SK-N-SH treated with all-trans-retinoic acid at 6 μM for 48 hours (cell line): ENCODE measurements around the gene CTAGE15.
"Not testable (repeated sequence)": the region's sequence is repeated elsewhere in the genome, so short reads cannot be mapped to it uniquely, and the experiment has no call there.

Experiments
- ARNTL ChIP-seq: fragments of 450-650 bp; formaldehyde crosslinking; IDR thresholded peaks from 2 replicates; pipeline ENCODE4 v1.5.0; 2020; ENCODE audit warnings: low read depth, mild to moderate bottlenecking, moderate library complexity, borderline replicate concordance
- CSDC2 ChIP-seq: fragments of 250-450 bp; sonication (Bioruptor Pico); IDR thresholded peaks from 2 replicates; pipeline ENCODE4 v1.5.0; 2020; ENCODE audit warnings: mild to moderate bottlenecking, moderate library complexity
- TOX ChIP-seq: fragments of 250-450 bp; sonication (Bioruptor Pico); IDR thresholded peaks from 2 replicates; pipeline ENCODE4 v1.8.0; 2021; ENCODE audit warnings: mild to moderate bottlenecking, moderate library complexity, borderline replicate concordance
- TF ChIP-seq, protein P1 (sequence below): fragments of 250-450 bp; sonication (Bioruptor Pico); IDR thresholded peaks from 2 replicates; pipeline ENCODE4 v1.8.0; 2020; ENCODE audit warnings: mild to moderate bottlenecking, moderate library complexity, borderline replicate concordance
- TF ChIP-seq, protein P2 (sequence below): fragments of 250-450 bp; sonication (Bioruptor Pico); IDR thresholded peaks from 2 replicates; pipeline ENCODE4 v1.8.0; 2021; ENCODE audit warnings: low read depth, mild to moderate bottlenecking, moderate library complexity, borderline replicate concordance

GRCh38 chr7:143543288-143544038, 28.1 kb upstream of the CTAGE15 start:
- TF ChIP-seq, protein P1, sequence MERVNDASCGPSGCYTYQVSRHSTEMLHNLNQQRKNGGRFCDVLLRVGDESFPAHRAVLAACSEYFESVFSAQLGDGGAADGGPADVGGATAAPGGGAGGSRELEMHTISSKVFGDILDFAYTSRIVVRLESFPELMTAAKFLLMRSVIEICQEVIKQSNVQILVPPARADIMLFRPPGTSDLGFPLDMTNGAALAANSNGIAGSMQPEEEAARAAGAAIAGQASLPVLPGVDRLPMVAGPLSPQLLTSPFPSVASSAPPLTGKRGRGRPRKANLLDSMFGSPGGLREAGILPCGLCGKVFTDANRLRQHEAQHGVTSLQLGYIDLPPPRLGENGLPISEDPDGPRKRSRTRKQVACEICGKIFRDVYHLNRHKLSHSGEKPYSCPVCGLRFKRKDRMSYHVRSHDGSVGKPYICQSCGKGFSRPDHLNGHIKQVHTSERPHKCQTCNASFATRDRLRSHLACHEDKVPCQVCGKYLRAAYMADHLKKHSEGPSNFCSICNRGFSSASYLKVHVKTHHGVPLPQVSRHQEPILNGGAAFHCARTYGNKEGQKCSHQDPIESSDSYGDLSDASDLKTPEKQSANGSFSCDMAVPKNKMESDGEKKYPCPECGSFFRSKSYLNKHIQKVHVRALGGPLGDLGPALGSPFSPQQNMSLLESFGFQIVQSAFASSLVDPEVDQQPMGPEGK, result not testable (repeated sequence)
- not testable (repeated sequence) for TF ChIP-seq TOX, ARNTL, CSDC2 (CRISPR knock-in tag)
- TF ChIP-seq, protein P2, sequence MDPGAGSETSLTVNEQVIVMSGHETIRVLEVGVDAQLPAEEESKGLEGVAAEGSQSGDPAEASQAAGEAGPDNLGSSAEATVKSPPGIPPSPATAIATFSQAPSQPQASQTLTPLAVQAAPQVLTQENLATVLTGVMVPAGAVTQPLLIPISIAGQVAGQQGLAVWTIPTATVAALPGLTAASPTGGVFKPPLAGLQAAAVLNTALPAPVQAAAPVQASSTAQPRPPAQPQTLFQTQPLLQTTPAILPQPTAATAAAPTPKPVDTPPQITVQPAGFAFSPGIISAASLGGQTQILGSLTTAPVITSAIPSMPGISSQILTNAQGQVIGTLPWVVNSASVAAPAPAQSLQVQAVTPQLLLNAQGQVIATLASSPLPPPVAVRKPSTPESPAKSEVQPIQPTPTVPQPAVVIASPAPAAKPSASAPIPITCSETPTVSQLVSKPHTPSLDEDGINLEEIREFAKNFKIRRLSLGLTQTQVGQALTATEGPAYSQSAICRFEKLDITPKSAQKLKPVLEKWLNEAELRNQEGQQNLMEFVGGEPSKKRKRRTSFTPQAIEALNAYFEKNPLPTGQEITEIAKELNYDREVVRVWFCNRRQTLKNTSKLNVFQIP (CRISPR knock-in tag), result not testable (repeated sequence)
